Measurements from ENCODE around the gene TMEM252.
A peak's percentile ranks its signal among the peaks of the same experiment; 100 is the strongest.

DNA sequence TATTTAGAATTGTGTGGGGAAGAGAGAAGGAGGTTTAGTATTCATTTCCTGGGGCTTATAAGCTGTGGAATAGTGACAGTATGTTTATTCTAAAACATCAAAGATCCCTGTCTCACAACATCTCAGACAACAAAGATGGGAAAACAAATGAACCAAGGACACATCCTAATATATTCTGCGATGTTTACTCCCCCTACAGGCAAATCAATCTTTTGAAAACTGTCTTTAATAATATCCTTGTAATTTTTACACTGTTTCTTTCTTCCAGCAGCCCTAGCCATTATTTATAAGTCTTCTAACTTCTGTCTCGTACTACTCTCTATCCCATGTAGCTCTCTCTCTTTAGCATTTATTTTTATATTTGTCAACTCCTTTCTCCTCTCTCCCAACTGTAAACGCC, 33.5 kb upstream of the TMEM252 start:
- TF ChIP-seq POLR2A (IDR thresholded peaks at IDR 0.05; ENCODE audit: low read depth) = no peak
- no peak for TF ChIP-seq EP300 (IDR thresholded peaks at IDR 0.05)
- TF ChIP-seq CTCF (IDR thresholded peaks at IDR 0.05) = peak in 2 of 3 experiments; percentile 14 to 30
